GM18499 (cell line): ENCODE measurements around the gene CBLC.
"Not testable (repeated sequence)": the region's sequence is repeated elsewhere in the genome, so short reads cannot be mapped to it uniquely, and the experiment has no call there.

Experiments used
- ATAC-seq: cut with Tn5 transposase; IDR thresholded peaks from one replicate; pipeline ENCODE4 v1.9.1; 2021; ENCODE audit warnings: moderate number of reproducible peaks; ENCODE audit not compliant: insufficient read depth, unreplicated experiment

CBLC gene

DNA sequence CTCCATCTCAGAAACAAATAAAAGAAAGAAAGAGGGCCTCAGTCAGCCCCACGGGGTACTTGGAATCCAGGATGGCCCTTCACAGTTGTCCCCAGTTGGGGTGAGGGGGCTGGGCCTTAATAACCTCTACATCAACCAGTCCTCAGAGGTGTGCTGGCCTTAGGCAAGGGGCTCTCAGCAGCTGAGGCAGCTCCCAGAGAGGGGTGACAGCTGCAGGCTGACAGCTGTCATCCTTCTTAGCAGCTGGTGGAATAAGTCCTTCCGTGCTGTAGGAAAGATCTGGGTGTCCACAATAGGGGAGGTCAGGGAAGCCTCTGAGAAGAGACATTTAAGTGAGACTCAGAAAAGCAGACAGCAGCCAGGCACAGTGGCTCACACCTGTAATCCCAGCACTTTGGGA is 38.6 kb downstream of the CBLC start:
- no peak for ATAC-seq

DNA sequence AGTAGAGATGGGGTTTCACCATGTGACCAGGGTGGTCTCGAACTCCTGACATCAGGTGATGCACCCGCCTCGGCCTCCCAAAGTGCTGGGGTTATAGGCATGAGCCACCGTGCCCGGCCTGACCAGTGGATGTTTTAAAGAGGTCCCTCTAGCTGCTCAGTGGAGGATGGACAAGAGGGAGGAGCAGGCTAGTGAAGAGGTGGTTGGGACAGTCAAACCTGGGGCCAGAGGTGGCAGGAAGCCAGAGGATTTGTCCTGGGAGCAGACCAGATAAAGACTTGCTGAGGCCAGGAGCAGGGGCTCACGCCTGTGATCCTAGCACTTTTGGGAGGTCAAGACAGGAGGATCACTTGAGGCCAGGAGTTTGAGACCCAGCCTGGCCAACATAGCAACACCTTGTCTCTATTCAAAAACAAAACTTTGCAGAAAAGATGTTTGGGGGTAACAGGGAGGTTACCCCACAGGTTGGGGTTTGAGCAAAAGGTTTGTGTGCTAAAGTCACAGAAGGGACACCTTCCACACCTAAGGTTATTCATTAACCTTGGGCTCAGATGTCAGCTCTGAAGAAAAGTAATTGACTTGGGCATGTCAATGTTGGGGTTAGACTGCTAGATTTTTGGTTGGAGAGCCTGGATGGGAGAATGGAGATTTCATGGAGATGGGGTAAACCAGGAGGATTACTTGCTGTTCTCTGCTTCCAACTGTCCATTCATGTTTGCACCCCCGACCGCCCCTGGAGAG is 40.2 kb downstream of the CBLC start:
- no peak for ATAC-seq

DNA sequence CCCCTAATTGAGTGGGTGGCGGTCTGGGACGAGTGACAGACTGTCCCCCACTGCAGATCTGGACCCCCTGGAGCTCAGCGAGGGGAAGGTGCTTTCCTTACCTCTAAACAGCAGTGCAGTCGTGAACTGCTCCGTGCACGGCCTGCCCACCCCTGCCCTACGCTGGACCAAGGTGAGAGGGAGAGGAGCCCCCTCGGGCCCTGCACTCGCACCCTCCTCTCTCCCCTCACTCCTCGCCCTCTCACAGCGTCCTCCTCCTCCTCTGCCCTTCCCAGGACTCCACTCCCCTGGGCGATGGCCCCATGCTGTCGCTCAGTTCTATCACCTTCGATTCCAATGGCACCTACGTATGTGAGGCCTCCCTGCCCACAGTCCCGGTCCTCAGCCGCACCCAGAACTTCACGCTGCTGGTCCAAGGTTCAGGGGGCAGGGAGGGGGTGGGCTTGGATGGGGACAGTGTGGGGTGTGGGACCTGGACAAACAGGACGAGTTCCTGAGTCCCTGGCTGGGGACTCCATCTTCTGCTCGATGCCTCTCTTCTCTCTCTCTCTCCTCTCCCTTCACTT is 40.9 kb downstream of the CBLC start:
- no peak for ATAC-seq

DNA sequence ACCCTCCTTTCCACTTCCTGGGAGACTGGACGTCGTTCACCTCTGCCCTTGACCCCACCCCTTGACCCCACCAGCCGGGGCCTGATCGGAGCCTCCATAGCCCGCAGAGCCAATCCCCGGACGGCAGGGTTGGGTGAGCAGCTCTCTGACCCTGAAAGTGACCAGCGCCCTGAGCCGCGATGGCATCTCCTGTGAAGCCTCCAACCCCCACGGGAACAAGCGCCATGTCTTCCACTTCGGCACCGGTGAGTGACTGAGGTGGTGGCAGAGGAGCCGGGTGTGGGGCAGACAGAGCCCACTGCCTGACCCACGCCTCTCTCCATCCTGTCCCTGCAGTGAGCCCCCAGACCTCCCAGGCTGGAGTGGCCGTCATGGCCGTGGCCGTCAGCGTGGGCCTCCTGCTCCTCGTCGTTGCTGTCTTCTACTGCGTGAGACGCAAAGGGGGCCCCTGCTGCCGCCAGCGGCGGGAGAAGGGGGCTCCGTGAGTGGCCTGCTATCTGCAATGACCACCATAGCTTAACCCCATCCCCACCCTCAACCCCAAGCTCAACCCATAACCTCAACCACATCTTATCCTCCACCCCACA is 41.6 kb downstream of the CBLC start:
- ATAC-seq: no peak

DNA sequence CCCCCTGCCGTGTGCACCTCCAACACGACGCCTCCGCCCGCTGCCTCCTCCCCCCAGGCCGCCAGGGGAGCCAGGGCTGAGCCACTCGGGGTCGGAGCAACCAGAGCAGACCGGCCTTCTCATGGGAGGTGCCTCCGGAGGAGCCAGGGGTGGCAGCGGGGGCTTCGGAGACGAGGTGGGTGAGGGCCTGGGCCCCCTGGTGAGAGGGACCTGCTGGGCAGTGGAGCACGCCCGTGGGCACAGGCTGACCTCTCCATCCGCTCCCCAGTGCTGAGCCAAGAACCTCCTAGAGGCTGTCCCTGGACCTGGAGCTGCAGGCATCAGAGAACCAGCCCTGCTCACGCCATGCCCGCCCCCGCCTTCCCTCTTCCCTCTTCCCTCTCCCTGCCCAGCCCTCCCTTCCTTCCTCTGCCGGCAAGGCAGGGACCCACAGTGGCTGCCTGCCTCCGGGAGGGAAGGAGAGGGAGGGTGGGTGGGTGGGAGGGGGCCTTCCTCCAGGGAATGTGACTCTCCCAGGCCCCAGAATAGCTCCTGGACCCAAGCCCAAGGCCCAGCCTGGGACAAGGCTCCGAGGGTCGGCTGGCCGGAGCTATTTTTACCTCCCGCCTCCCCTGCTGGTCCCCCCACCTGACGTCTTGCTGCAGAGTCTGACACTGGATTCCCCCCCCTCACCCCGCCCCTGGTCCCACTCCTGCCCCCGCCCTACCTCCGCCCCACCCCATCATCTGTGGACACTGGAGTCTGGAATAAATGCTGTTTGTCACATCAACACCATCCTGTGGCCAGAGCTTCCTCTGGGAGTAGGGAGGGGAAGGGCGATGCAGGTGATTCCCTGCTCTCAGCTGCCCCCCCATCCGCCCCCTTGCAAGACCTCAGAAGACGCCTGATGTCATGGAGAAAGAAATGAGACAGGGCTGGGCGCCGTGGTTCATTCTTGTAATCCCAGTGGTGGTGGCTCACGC is 43.2 kb downstream of the CBLC start:
- ATAC-seq: no peak

DNA sequence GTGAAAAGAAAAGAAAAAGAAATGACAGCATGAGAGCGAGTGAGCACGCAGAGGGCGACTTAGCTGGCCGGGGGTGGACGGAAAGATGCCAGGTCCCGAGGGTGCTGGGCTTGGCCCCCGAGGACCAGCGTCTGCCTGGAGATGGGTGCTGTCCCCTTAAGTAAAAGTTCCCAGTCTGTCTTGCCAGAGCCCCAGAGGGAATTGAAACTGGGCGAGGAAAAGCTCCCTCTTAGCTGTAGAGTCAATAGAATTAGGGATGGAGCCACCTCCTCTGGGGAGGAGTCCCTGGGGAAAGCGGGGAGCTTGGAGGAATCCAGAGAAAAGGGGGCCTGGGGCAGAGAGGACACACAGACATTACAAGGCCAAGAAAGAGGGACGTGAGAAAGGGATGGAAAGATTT is 44.5 kb downstream of the CBLC start:
- no peak for ATAC-seq

DNA sequence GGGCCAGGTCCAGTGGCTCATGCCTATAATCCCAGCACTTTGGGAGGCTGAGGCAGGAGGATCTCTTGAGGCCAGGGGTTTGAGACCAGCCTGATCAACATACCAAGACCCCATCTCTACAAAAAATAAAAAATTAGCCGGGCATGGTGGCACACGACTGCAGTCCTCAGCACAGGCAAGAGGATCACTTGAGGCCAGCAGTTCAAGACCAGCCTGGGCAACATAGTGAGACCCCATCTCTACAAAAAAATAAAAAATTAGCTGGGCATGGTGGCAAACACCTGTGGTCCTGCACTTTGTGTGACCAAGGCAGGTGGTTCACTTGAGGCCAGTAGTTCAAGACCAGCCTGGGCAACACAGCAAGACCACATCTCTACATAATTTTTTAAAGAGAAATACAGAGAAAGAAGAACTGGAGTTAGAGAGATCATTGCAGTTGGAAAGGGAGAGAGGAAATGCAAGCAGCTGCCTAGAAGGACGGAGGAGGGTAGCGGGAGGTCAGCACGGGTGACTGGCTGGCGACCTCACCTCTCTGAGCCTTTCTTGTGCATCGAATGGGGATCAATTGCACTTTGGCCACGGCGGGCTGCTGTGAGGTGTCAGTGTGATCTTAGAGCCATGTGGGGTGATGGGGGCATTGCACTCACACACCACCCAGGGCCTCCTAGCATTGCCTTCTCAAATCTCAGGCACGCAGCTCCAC is 45.1 kb downstream of the CBLC start:
- no peak for ATAC-seq

DNA sequence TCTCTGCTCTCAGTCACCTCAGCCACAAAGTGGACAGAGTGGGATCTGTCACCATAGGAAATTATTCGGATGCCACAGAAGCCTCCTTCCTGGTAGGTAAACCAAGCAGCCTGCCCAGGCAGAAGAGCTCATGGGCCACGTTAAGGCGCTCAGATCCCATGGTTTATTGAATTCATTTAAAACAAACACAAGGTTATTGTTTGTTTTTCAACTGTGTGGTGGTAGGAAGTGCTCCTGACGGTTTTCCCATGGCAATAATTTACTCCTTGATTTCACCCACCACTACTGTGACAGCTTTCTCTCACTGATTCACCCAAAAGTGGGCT is 45.6 kb downstream of the CBLC start:
- ATAC-seq: no peak

DNA sequence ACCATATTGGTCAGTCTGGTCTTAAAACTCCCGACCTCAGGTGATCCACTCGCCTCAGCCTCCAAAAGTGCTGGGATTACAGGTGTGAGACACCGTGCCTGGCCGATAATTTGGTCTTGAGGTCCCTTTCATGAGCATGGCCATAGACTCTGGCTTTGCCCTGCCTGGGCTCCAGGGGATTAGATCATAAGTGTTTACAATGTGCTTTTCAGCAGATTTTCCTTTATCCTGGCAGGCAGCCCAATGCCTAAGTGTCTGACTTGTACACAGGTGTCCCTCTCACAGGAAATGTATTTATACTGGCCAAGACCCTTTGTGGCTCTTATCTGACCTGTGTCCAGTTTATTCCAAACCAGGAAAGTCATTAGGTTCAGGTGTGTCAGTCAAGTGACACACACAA is 47.1 kb downstream of the CBLC start:
- ATAC-seq: no peak

DNA sequence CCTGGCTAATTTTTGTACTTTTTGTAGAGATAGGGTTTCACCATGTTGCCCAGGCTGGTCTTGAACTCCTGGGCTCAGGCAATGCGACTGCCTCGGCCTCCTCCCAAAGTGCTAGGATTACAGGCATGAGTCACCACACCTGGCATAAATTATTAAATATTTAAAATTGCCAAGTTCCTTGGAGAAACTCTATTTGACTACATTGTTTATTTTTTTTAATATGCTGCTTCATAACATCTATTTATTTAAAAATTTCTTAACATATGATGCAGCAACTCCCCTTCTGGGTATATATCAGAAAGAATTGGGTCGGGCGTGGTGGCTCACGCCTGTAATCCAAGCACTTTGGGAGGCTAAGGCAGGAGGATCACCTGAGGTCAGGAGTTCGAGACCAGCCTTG is 55.2 kb downstream of the CBLC start:
- not testable (repeated sequence) for ATAC-seq

DNA sequence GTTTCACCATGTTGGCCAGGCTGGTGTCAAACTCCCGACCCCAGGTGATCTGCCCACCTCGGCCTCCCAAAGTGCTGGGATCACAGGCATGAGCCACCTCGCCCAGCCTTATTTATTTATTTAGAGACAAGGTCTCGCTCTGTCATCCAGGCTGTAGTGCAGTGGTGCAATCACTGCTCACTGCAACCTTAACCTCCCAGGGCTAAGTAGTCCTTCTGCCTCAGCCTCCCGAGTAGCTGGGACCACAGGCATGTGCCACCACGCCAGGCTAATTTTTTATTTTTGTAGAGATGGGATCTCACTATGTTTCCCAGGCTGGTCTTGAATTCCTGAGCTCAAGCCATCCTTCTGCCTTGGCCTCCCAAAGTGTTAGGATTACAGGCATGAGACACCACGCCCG is 56.7 kb downstream of the CBLC start:
- ATAC-seq: not testable (repeated sequence)

DNA sequence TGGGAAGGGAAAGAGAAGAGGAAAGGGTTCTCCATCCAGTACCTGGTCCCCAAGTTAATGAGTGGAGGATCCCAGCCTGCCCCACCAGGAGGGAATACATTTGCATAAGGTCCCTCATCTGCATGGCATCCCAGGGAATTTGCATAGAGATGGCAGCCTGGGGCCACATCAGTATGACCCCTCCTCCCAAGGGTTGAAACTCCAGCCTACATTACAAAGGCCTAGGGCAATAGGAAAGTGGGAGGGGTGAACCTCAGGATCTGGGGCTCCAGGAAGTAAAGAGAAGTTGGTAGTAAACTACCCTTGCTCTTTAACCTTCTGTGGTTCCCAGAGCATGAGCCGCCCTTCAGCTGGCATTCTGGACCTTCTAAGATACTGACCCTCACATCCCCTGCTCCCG is 61.6 kb downstream of the CBLC start:
- no peak for ATAC-seq

DNA sequence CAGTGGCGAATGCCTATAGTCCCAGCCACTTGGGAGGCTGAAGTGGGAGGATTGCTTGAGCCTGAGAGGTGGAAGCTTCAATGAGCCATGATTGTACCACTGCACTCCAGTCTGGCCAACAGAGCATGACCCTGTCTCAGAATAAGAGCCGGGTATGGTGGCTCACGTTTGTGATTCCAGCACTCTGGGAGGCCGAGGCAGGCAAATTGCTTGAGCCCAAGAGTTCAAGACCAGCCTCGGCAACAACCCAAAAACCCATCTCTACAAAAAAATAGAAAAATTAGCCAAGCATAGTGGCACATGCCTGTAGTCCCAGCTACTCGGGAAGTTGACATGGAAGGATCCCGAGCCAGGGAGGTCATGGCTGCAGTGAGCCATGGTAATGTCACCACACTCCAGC is 63.1 kb downstream of the CBLC start:
- no peak for ATAC-seq

DNA sequence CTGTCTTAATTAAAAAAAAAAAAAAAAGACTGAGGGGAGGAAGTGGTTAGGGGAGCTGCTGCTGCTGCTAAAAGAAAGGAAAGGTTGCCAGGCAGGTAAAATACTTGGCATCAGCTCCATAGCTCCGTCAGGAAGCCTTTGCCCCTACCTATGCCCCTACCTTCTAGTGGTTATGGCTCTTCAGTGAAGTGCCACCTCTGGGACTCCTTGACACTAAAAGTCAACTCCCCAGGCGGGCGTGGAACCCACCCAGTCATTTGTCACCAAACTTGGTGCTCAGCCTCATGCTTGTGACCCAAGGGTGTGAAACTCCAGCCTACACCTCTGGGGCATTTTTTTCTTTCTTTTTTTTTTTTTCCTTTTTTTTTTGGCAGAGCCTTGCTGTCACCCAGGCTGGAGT is 63.5 kb downstream of the CBLC start:
- ATAC-seq: no peak

DNA sequence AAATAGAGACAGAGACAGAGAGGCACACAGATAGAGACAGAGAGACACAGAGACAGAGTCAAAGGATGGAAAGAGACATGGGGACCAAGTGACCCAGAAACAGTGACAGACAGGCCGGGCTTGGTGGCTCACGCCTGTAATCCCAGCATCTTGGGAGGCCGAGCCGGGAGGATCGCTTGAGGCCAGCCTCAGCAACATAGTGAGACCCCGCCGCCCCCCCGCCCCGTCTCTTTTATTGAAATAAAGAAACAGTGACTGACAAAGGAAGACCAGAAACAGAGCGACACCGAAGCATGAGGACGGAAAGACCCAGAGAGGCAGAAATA is 67.6 kb downstream of the CBLC start:
- no peak for ATAC-seq

DNA sequence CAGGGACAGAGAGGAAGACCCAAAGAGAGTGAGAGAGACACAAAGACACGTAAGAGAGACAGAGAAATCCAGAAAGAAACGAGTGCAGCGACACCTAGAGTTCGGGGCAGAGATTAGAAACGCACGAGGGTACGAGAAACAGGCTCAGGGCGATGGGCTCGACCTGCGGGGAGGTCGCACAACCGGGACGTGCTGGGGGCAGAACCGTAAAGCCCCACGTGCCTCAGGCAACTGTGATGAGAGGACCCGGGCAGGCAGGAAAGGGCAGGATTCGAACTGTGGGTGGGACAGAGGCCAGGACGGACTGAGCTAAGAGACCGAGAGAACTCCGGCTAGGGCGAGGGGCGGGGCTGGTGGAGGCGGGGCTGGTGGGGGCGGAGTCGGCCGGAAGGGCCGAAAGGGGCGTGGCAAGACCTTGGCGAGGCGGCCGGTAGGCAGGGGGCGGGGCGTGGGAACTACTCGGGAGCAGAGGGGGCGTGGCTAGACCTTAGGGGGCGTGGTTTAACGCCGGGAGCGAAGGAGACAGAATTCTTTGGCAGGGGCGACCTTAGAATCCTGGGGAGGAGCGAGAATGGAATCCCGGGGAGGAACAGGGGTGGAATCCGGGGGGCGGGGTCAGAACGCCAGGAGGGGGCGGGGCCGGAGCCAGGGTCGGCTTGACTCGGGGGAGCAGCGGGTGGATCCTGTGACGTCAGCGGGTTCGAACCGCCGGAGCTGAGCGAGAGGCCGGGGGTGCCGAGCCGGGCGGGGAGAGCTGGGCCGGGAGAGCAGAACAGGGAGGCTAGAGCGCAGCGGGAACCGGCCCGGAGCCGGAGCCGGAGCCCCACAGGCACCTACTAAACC is 68.1 kb downstream of the CBLC start, which contains the start of gene NECTIN2:
TSS of gene NECTIN2 (plus strand) at position 686 of the 843 bp plus-strand sequence. CDS start 229 bp downstream, outside the sequence.
- no peak for ATAC-seq

DNA sequence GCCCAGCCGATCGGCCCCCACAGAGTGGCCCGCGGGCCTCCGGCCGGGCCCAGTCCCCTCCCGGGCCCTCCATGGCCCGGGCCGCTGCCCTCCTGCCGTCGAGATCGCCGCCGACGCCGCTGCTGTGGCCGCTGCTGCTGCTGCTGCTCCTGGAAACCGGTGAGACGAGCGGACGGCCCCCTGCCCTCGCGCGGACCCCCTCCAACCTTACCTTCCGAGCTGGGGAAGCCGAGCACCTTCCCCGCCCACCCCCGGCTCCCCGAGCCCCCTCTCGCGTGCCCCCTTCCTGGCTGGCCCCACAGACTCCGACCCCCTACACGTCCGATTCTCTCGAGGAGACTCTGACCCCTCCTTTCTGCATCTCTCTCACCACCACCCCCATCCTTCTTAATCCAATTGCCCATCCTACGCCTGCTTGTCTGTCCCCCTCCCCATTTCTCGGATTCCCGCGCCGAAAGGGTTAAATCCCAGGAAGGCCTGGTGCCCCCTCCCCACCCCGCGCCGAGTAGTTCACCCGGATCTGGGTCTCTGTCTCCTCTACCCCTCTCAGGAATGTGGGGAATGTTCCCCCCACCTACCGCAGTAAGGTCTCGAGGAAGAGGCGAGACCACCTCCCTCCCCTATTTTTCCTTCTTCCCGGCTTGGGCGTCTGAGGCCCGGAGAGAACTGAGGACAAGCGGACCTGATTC is 68.9 kb downstream of the CBLC start:
- no peak for ATAC-seq

DNA sequence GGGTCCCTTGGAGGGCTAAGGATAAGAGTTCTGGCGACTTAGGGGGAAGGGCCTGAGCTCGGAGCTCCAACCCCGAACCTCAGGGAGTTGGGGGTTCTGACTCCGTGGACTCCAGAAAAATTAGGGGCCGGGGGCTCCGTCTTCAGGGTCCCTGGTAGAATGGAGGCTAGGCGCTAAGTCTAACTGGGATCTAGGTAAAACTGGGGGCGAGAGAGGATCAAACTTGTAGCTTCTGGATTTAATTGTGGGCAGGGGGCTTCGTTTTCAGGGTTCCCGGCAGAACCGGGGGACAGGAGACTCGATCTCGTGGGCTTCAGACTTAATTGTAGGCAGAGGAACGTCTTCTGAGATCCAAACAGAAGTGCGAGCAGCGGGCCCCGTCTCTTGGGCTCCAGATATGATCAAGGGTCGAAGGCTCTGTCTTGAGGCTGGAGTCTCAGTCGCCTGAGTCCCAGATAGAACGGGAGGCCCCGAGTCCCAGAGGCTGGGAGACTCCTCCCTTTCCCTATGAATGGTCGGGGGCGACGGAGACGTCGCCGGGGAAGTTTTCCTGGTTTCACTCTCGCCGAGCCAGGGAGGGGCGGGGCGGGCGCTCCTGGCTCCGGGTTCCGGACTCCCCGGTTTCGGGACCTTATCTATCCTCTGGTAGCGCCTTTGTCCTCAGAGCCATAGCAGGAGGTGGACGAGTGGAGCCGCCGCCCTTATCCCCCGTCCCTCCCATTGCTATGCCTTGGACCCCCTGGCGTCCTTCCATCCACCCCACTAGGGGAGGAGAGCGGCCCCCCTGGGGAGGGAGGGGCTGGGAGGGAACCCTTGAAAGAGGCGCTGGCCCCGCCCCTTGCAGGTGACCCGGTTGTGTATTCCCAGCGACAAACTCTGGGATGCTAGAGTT is 69.7 kb downstream of the CBLC start:
- no peak for ATAC-seq
